Measurements from ENCODE around the gene APEH.
"Not testable (repeated sequence)": the region's sequence is repeated elsewhere in the genome, so short reads cannot be mapped to it uniquely, and the experiment has no call there.

The APEH gene

DNA sequence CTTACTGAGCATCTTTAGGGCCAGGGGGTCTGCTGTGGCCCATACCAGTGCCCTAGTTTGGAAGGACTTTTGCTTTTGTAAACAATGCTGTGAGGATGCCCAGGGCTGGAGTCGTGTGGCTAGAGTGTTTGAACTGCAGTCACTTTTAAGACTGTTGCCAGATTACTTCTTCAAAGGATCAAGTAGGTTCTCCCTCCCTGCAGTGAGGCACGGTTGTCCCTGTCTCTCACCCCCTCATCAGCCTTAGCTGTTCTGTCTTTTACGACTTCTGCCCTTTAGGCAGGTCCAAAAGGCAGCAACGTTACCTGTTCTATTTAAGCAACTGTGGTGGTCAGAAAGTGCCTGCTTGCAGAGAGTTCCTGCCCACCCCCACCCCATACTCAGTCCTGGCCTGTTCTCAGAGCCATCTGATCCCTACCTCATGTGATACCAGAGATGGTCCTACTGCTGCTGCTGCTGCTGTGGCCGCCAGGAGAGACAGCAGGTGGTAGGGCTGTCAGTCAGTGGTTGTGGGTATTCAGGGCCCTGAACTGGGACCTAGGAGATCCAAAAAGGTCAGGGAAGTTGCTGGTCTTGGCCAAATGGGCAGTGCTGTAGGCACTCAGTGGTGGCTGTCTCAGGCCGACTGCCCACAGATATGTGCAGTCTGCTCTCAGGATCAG, 20.4 kb downstream of the APEH start:
- DNase-seq: not testable (repeated sequence)

DNA sequence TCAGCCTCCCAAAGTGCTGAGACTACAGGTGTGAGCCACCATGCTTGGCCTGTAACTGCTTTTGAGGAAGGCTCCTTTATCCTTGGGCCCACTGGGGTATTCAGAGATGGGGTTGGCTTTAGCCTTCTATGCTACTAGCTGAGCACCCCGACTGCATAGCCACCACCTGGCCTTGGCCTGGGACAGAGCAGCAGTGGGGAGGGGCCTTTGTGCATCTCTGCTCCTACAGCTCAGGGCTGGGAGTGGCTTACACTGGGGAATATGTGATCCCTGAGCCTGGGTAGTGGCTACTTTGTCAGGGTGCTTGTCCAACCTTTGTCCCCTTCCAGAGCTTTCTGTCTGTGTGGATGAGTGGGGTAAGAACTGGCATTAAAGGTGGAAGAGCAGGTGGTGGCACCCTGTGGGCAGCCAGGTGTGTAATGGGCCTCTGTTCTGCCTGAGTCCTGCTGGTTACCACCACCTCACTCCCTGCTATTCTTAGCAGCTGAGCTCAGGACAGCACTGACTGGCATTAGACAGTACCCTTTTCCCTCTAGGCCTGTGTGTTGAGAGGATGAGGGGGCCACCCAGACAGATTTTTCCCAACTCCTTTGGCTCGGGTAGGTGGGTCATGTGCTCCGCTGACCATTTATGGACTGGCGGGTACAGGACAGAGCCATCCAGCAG, 21.3 kb downstream of the APEH start:
- DNase-seq: not testable (repeated sequence)

DNA sequence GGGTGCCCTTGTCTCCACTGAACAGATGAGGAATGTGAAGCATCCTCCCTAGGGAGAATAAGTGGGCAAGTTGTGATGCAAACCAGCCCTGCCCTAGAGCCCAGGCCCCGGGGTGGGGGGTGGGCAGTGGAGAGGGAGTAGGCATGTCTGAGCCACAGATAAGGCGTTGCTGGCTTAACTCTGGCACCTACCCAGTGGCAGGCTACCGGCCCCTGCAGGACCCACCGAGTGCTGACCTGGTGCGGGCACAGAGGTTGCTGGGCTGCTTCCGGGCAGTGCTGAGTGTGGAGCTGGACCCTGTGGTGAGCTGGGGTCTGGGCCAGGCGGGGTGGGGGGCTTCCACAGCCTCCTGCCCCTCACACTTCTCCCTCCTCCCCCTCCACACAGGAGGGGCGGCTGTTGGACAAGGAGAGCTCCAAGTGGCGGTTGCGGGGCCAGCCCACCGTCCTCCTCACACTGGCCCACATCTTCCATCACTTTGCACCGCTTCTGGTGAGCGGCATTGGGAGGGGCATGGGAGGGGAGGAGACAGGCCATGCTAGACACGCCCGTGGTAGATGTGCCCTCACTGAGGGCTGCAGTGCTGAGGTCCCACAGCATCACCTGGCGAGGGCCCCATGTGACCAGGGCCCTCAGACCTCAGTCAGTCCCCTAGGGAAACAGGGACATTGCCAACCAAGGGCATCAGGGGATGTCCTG, 25.3 kb downstream of the APEH start:
- DNase-seq: no peak

DNA sequence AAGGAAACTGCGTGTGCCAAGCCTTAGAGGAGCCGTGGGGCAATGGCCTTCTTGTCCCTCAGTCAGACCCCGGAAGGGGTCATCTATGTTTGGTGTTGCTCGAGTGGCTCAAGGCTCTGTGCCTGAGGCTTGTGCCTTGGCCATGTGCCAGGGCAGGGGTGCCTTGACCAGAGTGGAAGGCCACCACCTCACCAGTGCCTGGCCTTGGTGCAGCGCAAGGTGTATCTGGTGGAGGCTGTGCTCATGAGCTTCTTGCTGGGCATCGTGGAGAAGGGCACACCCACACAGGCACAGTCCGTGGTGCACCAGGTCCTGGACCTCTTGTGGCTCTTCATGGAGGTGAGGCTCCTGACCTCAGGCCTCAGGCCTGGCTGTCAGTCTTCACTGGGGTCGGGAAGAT, 25.9 kb downstream of the APEH start:
- DNase-seq: no peak

DNA sequence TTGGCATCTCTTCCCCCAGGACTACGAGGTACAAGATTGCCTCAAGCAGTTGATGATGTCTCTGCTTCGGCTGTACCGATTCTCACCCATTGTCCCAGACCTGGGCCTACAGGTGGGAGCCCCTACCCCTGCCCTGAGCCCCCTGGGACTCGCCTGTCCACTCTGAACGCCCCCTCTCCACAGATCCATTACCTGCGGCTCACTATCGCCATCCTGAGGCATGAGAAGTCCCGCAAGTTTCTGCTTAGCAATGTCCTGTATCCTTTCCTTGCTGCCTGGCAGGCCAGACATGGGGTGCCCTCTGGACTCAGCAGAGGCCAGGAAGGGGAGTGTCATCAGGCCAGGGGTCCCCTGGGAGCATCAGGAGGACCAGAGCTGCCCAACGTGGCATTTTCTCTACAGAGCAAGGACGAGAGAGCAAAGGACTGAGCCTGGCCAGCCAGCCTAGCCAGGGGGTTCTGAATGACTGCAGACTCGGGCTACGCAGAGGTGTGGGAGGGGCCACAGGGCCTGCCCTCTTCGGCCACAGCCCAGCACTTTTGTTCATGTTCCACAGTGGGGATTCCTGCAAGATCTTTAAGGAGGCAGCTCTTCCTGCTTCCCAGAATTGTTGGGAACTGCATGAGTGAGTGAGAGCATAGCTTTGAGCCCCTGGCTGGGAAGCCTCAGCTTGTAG, 26.4 kb downstream of the APEH start:
- DNase-seq: no peak

DNA sequence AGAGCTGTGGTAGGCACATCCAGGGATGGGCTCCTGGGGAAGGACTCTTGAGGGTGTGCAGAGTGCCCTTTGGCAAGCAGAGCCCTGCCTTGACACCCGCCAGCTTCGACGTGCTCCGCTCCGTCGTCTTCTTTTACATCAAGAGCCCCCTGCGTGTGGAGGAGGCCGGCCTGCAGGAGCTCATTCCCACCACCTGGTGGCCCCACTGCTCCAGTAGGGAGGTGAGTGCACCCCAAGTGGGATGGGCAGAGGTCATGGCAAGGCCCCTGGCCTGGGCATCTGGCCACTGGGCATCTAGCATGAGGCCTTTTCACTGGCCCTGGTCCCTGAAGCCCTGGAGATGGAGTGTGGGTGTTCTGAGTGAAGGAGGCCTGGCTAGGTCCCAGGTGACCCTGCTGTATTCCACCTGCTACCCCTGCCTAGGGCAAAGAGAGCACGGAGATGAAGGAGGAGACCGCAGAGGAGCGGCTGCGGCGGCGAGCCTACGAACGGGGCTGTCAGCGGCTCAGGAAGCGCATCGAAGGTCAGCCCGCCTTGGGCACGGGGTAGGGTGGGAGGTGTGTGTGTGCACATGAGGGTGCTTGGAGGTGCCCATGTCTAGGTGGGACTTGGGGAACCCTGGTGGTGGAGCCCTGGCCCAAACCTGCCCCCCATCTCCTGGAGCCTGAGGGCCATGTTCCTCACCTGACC, 27.4 kb downstream of the APEH start:
- no peak for DNase-seq

DNA sequence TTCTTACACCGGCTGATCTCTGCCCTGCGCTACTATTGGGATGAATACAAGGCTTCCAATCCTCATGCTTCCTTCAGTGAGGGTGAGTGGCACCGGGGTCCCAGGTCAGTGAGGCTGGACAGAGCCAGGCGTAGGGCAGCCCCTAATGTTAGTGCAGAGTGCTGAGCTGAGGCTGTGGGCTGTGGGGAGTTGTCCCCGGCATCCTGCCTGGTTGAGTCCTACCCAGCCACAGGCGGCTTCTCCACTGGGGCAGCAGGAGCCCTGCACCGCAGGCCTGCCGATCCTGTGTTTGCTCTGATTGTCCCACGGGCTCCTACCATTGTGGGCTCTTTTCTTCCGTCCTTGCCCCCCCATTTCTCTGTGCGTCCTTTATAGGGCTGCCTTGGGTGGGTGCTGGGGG, 28.5 kb downstream of the APEH start:
- no peak for DNase-seq

DNA sequence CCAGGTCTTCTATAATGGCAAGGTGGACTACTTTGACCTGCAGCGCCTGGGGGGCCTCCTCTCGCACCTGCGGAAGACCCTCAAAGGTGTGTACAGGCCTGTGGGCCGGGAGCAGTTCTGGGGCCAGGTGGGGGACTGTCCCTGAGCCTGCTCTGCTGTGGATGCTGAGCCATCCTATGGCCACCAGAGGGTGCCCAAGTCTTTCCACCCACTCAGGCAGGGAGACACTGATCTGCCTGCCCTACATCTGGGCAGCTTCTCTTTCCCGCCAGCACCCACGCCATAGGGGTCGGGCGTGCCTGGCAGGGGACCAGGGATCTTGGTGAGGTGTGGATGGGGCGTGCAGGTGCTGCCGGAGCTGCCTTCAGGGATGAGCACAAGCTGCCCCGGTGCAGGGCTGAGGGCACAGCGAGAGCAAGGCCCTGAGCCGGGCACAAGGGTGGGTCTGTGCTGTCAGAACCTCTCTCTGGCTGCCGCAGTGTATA, 29.3 kb downstream of the APEH start:
- peak; percentile 52 to 59 for DNase-seq

DNA sequence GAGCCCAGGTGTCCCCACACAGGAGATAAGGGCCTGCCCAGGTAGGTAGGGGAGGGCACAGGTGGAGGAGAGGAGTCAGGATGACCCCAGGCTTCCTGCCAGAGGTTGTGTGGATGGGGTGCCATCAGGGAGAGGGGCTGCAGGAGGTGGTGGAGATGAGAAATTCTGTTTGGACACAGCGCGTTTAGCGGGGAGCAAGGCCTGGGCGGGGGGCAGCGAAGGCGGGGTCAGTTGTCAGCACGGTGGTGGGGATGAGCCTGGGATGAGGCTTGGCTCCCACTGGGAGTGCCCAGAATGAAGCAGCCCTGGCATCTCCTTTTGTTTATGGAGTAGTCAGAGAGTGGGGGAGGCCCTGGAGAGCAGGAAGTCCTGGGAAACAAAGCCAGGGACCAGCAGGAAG, 29.8 kb downstream of the APEH start:
- DNase-seq: no peak

DNA sequence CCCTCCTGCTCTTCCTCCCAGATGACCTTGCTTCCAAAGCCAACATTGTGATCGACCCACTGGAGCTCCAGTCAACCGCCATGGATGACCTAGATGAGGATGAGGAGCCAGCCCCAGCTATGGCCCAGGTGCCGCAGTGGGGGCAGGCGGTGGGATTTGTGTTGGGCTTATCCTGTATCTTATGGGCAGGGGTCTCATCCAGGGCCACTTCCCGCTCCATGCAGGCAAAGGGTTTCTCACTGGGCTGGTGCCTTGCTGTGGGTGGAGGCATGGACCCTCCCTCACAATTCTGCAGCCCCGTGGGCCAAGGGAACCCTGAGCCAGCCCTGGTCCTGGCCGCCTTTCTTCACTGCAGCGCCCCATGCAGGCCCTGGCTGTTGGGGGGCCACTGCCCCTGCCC, 30.5 kb downstream of the APEH start:
- DNase-seq: no peak

DNA sequence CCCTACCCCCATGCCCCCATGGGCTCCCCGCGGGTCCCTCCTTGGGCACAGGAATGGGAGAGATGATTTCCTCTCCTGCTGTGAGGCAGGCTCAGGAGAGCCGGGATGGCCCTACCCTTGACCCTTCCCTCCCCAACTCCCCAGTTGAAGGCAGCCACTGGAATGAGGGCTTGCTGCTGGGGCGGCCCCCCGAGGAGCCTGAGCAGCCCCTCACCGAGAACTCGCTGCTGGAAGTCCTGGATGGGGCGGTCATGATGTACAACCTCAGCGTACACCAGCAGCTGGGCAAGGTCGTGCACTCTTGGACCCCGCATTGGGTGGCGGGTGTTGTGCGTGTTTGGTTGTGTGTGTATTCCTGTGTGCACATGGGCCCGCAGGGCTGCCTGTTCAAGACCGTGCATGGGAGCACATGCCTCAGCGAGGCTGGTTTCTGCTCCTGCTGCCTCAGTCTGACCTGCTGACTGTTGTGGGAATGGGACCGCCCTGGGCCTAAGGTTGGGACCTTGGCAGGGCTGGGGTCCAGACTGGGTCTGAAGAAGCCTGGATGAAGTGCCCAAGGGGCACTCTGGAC, 31.3 kb downstream of the APEH start:
- no peak for DNase-seq

DNA sequence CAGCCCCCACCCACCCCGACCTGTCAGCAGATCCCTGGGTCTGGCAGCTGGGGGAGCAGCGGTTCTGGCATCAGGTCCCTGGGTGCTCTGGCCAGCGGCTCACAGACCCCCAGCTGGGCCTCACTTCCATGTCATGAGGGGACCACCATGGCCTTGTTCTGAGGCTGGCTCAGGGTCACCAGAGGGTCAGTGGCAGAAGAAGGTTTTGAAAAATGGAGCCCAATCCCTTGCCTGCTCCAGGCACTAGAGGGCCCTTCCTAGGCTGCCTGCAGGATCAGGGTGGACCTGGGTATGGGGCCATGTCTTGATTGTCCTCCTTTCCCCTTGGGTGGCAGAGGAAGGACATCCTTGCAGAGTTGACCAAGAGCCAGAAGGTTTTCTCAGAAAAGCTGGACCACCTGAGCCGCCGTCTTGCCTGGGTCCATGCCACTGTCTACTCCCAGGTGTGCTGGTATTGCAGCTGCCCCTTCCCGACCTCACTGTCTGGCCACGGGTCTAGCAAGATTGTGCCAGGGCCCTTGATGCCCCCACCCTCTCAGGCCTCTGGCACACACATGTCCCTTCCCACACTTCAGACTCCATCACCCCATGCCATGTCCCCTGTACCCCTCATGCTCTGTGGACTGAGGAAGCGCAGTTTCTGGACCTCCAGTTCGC, 32.4 kb downstream of the APEH start:
- no peak for DNase-seq

DNA sequence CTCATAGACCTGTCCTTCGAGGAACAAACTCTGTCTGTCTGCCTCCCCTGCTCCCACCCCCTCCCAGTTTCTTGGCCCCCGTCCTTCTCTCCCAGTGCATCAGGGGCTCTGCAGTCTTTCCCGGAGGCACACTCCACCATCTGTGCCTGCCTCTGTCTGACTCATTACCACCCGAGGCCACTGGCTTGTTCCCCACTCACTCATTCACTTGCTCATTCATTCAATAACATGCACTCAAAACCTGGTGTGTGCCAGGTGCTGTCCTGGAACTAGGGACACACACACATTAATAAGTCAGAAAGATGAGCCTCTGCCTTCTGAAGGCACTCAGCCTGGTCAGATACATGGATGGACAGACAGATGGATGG, 32.9 kb downstream of the APEH start:
- no peak for DNase-seq

DNA sequence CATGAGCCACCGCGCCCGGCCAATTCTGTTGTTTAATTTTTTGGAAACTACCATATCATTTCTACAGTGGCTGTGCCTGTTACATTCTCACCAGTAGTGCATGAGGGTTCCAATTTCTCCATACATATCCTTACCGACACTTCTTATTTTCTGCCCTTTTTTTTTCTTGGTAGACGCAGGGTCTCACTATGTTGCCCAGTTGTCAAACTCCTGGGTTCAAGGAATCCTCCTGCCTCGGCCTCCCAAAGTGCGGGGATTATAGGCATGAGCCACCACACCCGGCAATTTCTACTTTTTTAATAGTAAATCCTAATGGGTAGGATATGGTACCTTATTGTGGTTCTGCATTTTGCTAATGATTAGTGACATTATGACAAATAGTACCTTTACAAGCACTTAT, 35.7 kb downstream of the APEH start:
- DNase-seq: no peak

DNA sequence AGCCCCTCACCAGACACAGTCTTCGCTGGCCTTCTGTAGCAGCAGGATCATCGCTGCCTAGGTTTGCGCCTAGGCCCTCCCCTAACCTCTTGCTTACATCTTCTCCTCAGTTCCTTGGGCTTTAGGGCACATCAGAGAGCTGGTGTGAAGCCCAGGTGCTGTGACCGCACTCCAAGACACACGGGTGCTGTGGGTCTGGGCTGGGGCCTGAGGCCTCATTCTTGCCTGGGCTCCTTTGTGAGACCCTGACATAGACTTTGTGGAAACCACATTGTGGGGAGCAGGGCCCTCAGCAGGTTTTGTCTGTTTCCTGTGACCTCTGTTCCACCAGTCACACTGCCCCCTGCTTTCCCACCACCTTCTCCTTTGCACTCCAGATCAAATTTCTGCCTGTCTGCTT, 37.3 kb downstream of the APEH start:
- DNase-seq: no peak

DNA sequence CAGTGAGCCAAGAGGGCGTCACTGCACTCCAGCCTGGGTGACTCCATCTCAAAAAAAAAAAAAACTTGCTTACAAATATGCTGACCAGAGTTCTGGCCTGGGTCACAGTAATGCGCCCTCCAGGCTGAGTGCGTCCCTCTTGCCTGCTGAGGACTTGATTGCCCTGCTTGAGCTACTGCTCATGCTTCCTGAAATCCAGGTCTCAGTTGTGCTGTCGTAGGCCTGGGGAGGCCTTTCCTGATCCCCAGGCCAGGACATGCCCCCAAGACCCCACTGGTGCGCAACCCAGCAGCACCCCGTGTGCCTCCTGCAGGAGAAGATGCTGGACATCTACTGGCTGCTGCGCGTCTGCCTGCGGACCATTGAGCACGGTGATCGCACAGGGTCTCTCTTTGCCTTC, 38.0 kb downstream of the APEH start:
- no peak for DNase-seq

DNA sequence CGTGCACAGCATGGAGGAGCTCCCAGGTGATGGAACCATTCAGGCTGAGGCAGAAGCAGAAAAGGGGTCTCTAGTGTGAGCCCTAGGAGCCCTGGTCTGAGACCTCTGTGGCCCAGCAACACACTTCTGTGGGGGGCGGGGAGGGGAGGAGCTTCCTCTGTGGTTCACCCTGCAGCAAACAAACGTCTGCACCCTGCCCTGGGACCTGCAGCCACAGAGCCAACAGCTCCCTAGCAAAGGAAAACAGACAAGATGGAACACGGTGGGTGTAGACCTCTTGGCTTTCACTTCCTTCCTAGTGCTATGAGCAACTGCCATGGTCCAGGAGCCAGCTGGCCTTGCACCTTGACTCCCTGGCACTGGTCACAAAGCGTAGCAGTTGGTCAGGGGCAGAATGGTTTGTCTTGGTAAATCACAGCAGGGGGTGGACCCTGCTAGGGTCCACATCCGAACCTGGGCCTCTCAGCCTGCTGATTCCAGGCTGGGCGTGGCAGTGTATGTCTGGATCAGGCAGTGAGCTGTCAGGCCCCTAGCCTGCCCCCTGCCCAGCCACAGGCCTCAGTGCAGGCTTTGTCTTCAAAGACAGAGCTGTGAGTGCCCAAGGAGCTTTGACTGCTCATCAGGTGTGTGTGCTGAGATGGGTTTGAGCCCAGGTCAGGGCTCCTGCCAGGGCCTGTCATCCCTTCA, 38.6 kb downstream of the APEH start:
- no peak for DNase-seq

DNA sequence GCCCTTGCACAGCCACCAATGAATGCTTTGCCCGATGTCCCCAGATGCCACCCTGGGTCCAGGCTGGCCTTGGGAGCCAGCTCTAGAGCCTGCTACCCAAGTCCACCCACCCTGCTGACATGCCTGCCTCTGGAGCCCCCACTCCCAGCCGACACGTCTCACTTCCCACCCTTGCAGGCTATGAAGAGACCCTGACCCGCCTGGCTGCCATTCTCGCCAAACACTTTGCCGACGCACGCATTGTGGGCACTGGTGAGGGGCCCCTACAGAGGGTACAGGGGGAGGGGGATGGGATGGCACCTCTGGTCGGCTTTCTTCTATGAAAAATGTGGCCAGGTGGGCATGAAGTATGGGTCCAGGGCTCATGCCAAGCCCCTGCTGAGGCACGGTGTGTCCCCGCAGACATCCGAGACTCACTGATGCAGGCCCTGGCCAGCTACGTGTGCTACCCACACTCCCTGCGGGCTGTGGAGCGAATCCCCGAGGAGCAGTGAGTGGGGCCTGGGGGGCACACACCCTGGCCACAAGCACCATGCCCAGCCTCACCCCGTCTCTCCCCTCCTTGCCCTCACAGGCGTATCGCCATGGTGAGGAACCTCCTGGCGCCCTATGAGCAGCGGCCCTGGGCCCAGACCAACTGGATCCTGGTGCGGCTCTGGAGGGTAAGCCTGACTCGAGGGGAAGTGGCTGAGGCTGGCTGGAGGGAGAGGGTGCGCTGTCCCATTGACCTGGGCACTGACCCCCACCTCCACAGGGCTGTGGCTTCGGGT, 39.4 kb downstream of the APEH start:
- DNase-seq: no peak

DNA sequence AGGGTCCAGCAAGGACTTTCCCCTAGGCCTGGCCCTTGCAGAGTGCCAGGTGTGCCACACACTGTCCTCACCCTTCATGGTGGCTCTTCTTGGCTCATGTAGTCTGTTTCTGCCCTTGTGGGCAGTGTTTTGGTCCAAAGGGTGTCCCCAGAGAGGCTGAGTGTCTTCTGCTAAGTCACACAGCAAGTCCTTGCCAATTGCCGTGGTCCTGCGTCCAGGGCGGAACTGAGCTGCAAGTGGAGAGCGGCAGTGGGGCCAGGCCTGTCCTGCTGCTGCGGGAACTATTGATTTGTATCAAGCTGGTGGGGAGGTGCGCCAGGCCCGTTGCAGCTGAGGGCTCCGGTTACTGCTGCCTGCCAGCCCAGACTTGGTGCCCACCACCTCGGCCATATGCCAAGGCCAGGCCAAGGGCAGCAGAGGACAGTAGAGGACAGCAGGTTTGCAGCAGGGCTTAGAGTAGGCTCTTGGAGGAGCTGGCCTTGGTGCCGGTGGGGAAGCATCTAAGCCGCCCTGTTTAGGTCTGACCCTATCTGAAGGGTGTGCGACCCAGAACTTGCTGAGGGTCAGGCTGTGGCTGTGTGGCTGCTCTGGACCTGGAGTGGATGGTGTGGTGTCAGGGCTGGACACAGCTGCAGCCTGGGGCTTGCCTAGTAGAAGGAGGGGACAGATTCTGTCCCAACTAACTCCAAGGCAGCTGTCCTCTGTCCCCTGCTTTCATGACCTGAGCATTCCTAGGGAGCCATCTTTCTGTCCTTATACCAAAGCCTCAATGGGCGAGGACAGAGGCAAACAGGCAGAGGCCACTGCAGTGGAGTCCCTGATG, 40.8 kb downstream of the APEH start:
- no peak for DNase-seq

DNA sequence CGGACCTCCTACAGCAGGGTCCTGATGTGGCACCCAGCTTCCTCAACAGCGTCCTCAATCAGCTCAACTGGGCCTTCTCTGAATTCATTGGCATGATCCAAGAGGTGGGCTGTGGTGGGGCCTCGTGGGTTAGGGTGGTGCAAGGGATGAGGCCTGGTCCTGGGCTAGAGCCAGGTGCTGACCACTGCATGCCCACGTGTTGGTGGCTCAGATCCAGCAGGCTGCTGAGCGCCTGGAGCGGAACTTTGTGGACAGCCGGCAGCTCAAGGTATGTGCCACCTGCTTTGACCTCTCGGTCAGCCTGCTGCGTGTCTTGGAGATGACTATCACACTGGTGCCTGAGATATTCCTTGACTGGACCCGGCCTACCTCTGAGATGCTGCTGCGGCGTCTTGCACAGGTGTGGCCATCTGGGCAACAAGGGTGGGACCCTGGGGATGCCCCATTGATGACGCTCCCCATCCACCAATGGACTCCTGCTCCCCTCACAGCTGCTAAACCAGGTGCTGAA, 41.5 kb downstream of the APEH start:
- no peak for DNase-seq
